Breast epithelium (tissue), 4 donors: Measurements from ENCODE around the gene GPATCH1. TPM values are rescaled to one million over a fixed set of nuclear protein-coding genes. Genes with fewer than 3 reads are reported as not detected.

Experiments
- DNase-seq, 2 donors: peaks; one replicate each; pipeline ENCODE4 v3.0.0-alpha.2; 2019; ENCODE audit warnings: low spot score in 2 of 2
- H3K27ac ChIP-seq, 2 donors: fragments of 200-600 bp; sonication (generic) in 1 of 2; one replicate each; pipeline ENCODE4 v1.5.1; 2016 to 2019; ENCODE audit warnings: mild to moderate bottlenecking in 1 of 2
- H3K27me3 ChIP-seq, 2 donors: fragments of 200-600 bp; sonication (generic) in 1 of 2; one replicate each; pipeline versions ENCODE4 v1.5.1 to v1.6.0; 2017 to 2019; ENCODE audit warnings: control low read depth in 1 of 2, mild to moderate bottlenecking in 1 of 2
- H3K36me3 ChIP-seq: fragments of 200-600 bp; one replicate; pipeline ENCODE4 v1.5.1; 2019
- H3K4me1 ChIP-seq, 2 donors: fragments of 200-600 bp; sonication (generic); one replicate each; pipeline ENCODE4 v1.5.1; 2016 to 2019; ENCODE audit warnings: control low read depth in 1 of 2
- H3K4me3 ChIP-seq, 3 donors: fragments of 200-600 bp; sonication (generic); 1 replicate in 2 of 3; 2 replicates in 1 of 3; pipeline ENCODE4 v1.5.1; 2016 to 2019; ENCODE audit warnings: mild to moderate bottlenecking in 3 of 3, moderate library complexity in 2 of 3
- H3K9me3 ChIP-seq, 2 donors: fragments of 200-600 bp; sonication (generic) in 1 of 2; one replicate each; pipeline ENCODE4 v1.5.1; 2016 to 2019; ENCODE audit warnings: control low read depth in 1 of 2
- CTCF ChIP-seq, 3 donors: fragments of 450-650 bp; IDR thresholded peaks; one replicate each; pipeline ENCODE4 v1.5.1; 2016 to 2017; ENCODE audit warnings: antibody characterized with exemption in 3 of 3, mild to moderate bottlenecking in 3 of 3, moderate library complexity in 3 of 3
- POLR2A ChIP-seq: fragments of 450-650 bp; IDR thresholded peaks from one replicate; pipeline ENCODE4 v1.6.1; 2016; ENCODE audit warnings: antibody characterized with exemption, mild to moderate bottlenecking, moderate library complexity
- POLR2AphosphoS5 ChIP-seq, 3 donors: sonication (generic); formaldehyde crosslinking; IDR thresholded peaks; one replicate each; pipeline ENCODE4 v1.6.1; 2017; ENCODE audit warnings: antibody characterized with exemption in 3 of 3
- intact Hi-C: fragments of 100-400 bp; cut with DNase I; formaldehyde crosslinking; loops from one replicate; pipeline ENCODE4 v1.15.1; 2023; ENCODE audit warnings: low total_unique reads
- total RNA-seq, 3 donors: library from RNA; depleted of rRNA; stranded (reverse); fragments of >200 nt; gene quantifications; one replicate each; pipeline ENCODE4 v1.1.0, GENCODE V29; 2016

GPATCH1 gene
- total RNA-seq, 3 donors from 2014 or later: 9.4 to 14.2 (median 12.5) TPM

GRCh38 chr19:33060586-33060985 is 20.4 kb upstream of the GPATCH1 start:
- H3K9me3 ChIP-seq: no peaks in the 10 kb centered on the region
- intact Hi-C loops: no loop called here
- peaks cover 0 to 5% of the 10 kb centered on the region in 2 donors for H3K4me1 ChIP-seq
- H3K36me3 ChIP-seq: no peaks in the 10 kb centered on the region
- H3K27ac ChIP-seq: peak overlapping the region in 1 of 2 donors; percentile 25
- no peak for TF ChIP-seq POLR2AphosphoS5 (IDR thresholded peaks at IDR 0.05)
- TF ChIP-seq CTCF (IDR thresholded peaks at IDR 0.05): no peak
- TF ChIP-seq POLR2A: no peak
- no peaks in the 10 kb centered on the region for H3K27me3 ChIP-seq
- no peak for DNase-seq
- no peak overlapping the region for H3K4me3 ChIP-seq

GRCh38 chr19:33062902-33063301 is 18.1 kb upstream of the GPATCH1 start:
- Histone ChIP-seq H3K27me3 (no peaks in the 10 kb centered on the region), H3K4me3 (peak overlapping the region in 2 of 3 donors; percentile 33 to 82), H3K9me3 (no peaks in the 10 kb centered on the region), H3K4me1 (peaks cover 0 to 5% of the 10 kb centered on the region in 2 donors), H3K36me3 (no peaks in the 10 kb centered on the region), H3K27ac (peak overlapping the region in 1 of 2 donors; percentile 49)
- intact Hi-C loops: no loop called here
- DNase-seq: no peak
- TF ChIP-seq POLR2AphosphoS5 (IDR thresholded peaks at IDR 0.05): no peak
- no peak for TF ChIP-seq POLR2A
- no peak for TF ChIP-seq CTCF (IDR thresholded peaks at IDR 0.05)

- Histone ChIP-seq H3K27me3 (no peaks in the 10 kb centered on the region), H3K9me3 (no peaks in the 10 kb centered on the region), H3K4me1 (peaks cover 0 to 5% of the 10 kb centered on the region in 2 donors), H3K36me3 (no peaks in the 10 kb centered on the region), H3K4me3 (peak overlapping the region in 2 of 3 donors; percentile 82 to 83), H3K27ac (peak overlapping the region; percentile 82 to 85)
- intact Hi-C loops: no loop called here
- no peak for DNase-seq
- TF ChIP-seq POLR2AphosphoS5 (IDR thresholded peaks at IDR 0.05) (no peak), POLR2A (no peak), CTCF (IDR thresholded peaks at IDR 0.05) (no peak)
Measured at GRCh38 chr19:33063356-33063752, 17.6 kb upstream of the GPATCH1 start.

- no peaks in the 10 kb centered on the region for H3K36me3 ChIP-seq
- no peaks in the 10 kb centered on the region for H3K27me3 ChIP-seq
- DNase-seq: no peak
- peaks cover 0 to 5% of the 10 kb centered on the region in 2 donors for H3K4me1 ChIP-seq
- H3K27ac ChIP-seq: peak overlapping the region; percentile 82 to 85
- TF ChIP-seq POLR2AphosphoS5 (IDR thresholded peaks at IDR 0.05): no peak
- TF ChIP-seq CTCF (IDR thresholded peaks at IDR 0.05): no peak
- no peak for TF ChIP-seq POLR2A
- H3K9me3 ChIP-seq: no peaks in the 10 kb centered on the region
- intact Hi-C loops: no loop called here
- H3K4me3 ChIP-seq: peak overlapping the region; percentile 48 to 83 (median 82)
Measured at GRCh38 chr19:33063753-33064457, 17.1 kb upstream of the GPATCH1 start.

GRCh38 chr19:33064458-33064791 is 16.6 kb upstream of the GPATCH1 start:
- peak in 1 of 2 donors; percentile 72 for DNase-seq
- no peaks in the 10 kb centered on the region for H3K36me3 ChIP-seq
- TF ChIP-seq POLR2AphosphoS5 (IDR thresholded peaks at IDR 0.05): no peak
- TF ChIP-seq POLR2A: no peak
- no peak for TF ChIP-seq CTCF (IDR thresholded peaks at IDR 0.05)
- no peaks in the 10 kb centered on the region for H3K27me3 ChIP-seq
- H3K4me1 ChIP-seq: peaks cover 0 to 5% of the 10 kb centered on the region in 2 donors
- H3K4me3 ChIP-seq: peak overlapping the region; percentile 48 to 83 (median 82)
- no peaks in the 10 kb centered on the region for H3K9me3 ChIP-seq
- intact Hi-C loops: no loop called here
- H3K27ac ChIP-seq: peak overlapping the region; percentile 82 to 85
